Measurements from ENCODE around the gene TMEM119. TPM values are rescaled to one million over a fixed set of nuclear protein-coding genes. Genes with fewer than 3 reads are reported as not detected.

The TMEM119 gene
- total and polyA plus RNA-seq, 9 of the 15 experiments (the other 6 are each of a cell fraction or from before 2014, with no cell fraction given): 0.18 TPM; not detected in 8

DNA sequence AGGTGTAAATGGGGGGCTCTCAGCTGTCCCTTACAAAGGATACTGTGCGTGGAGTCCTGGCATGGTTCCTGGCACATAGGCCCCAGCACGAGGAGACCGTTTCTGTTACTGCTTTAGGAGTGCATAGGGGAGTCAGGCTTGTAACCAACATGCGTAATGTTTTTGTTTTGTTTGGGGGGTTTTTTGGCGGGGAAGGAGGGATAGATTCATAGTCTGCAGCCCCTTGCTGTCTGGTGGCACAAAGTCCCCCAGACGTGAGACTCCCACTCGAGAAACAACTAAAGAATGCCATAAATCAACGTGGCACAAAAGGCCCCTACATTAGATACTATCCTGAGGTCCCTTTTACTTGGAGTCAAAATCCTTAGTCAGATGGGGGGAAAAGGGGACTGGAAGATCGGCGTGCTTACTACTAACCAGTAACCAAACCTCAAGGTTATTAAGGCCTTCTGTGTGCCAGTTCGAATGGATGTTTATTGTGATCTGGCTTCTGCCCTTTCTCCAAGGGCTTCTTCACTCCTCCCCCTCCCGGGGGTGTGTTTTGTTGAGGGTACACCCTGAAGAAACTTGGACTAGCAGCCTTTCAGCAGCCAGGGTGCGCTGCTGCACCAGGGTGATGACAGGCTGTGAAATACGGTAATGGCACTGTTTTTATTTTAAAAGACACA, 34.6 kb downstream of the TMEM119 start (continued):
- TF ChIP-seq, protein P1, sequence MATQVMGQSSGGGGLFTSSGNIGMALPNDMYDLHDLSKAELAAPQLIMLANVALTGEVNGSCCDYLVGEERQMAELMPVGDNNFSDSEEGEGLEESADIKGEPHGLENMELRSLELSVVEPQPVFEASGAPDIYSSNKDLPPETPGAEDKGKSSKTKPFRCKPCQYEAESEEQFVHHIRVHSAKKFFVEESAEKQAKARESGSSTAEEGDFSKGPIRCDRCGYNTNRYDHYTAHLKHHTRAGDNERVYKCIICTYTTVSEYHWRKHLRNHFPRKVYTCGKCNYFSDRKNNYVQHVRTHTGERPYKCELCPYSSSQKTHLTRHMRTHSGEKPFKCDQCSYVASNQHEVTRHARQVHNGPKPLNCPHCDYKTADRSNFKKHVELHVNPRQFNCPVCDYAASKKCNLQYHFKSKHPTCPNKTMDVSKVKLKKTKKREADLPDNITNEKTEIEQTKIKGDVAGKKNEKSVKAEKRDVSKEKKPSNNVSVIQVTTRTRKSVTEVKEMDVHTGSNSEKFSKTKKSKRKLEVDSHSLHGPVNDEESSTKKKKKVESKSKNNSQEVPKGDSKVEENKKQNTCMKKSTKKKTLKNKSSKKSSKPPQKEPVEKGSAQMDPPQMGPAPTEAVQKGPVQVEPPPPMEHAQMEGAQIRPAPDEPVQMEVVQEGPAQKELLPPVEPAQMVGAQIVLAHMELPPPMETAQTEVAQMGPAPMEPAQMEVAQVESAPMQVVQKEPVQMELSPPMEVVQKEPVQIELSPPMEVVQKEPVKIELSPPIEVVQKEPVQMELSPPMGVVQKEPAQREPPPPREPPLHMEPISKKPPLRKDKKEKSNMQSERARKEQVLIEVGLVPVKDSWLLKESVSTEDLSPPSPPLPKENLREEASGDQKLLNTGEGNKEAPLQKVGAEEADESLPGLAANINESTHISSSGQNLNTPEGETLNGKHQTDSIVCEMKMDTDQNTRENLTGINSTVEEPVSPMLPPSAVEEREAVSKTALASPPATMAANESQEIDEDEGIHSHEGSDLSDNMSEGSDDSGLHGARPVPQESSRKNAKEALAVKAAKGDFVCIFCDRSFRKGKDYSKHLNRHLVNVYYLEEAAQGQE (IDR thresholded peaks at IDR 0.05; ENCODE audit: borderline replicate concordance): peak; percentile 81
- TF ChIP-seq, protein P1 (CRISPR knock-in tag; IDR thresholded peaks at IDR 0.05; ENCODE audit: low read depth): no peak
- TF ChIP-seq JUN (IDR thresholded peaks at IDR 0.05; ENCODE audit: borderline replicate concordance, low read depth, low read length) (0 out of 2 replicates have a peak, but pooled peaks have one; percentile 27), JUN (CRISPR knock-in tag; IDR thresholded peaks at IDR 0.05; ENCODE audit: borderline replicate concordance) (no peak), MYBL2 (IDR thresholded peaks at IDR 0.05; ENCODE audit: low read depth) (no peak), MYBL2 (CRISPR knock-in tag; IDR thresholded peaks at IDR 0.05; ENCODE audit: borderline replicate concordance) (no peak), CTBP1 (IDR thresholded peaks at IDR 0.05; ENCODE audit: borderline replicate concordance) (0 out of 2 replicates have a peak, but pooled peaks have one; percentile 40), ARID1B (IDR thresholded peaks at IDR 0.05) (peak; percentile 37; the same call in 1 of the 2 replicates), NONO (IDR thresholded peaks at IDR 0.05; ENCODE audit: low read depth in 2 of 2, low read length in 1 of 2) (peak in 1 of 2 experiments; percentile 57; a peak in 1 of 4 replicates), SMARCA4 (IDR thresholded peaks at IDR 0.05) (peak; percentile 54; the same call in 1 of the 2 replicates), NFIC (IDR thresholded peaks at IDR 0.05) (peak; percentile 54), CEBPB (tag; IDR thresholded peaks at IDR 0.05) (no peak), ARID2 (IDR thresholded peaks at IDR 0.05) (0 out of 2 replicates have a peak, but pooled peaks have one; percentile 50), CXXC5 (CRISPR knock-in tag; IDR thresholded peaks at IDR 0.05) (peak; percentile 16; the same call in 1 of the 2 replicates), ZNF384 (IDR thresholded peaks at IDR 0.05; ENCODE audit: low read depth, low read length) (peak; percentile 15; the same call in 1 of the 2 replicates), ZNF224 (CRISPR knock-in tag; IDR thresholded peaks at IDR 0.05) (no peak)
- TF ChIP-seq, protein P2, sequence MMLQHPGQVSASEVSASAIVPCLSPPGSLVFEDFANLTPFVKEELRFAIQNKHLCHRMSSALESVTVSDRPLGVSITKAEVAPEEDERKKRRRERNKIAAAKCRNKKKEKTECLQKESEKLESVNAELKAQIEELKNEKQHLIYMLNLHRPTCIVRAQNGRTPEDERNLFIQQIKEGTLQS (IDR thresholded peaks at IDR 0.05): 0 out of 2 replicates have a peak, but pooled peaks have one; percentile 47
- TF ChIP-seq, protein P2 (CRISPR knock-in tag; conservative IDR thresholded peaks at IDR 0.05): 0 out of 2 replicates have a peak, but pooled peaks have one; percentile 16
- TF ChIP-seq, protein P3, sequence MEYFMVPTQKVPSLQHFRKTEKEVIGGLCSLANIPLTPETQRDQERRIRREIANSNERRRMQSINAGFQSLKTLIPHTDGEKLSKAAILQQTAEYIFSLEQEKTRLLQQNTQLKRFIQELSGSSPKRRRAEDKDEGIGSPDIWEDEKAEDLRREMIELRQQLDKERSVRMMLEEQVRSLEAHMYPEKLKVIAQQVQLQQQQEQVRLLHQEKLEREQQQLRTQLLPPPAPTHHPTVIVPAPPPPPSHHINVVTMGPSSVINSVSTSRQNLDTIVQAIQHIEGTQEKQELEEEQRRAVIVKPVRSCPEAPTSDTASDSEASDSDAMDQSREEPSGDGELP (CRISPR knock-in tag; IDR thresholded peaks at IDR 0.05; ENCODE audit: borderline replicate concordance): peak; percentile 45; the same call in 1 of the 2 replicates
